SK-N-SH (cell line): Measurements from ENCODE around the gene ATG7. TPM values are rescaled to one million over a fixed set of nuclear protein-coding genes. Genes with fewer than 3 reads are reported as not detected.
A peak's percentile ranks its signal among the peaks of the same experiment; 100 is the strongest.

Experiments used
- CTCF ChIA-PET: fragments of 300-600, 350-600 bp; formaldehyde crosslinking; extraction: SDS; loops from one replicate; lab custom pipeline; 2021; lab: Yijun Ruan, JAX
- POLR2A ChIA-PET: fragments of 350-600 bp; sonication (Branson Sonifier 250); formaldehyde crosslinking; extraction: SDS; loops from one replicate; lab custom pipeline; 2020; ENCODE audit warnings: antibody characterized with exemption, inconsistent platforms; lab: Yijun Ruan, JAX
- DNase-seq: peaks from one replicate; pipeline ENCODE4 v3.0.0; 2012
- H2AFZ ChIP-seq: fragments of 200-600 bp; sonication (generic); 2 replicates; pipeline ENCODE4 v1.8.1; 2016; ENCODE audit warnings: antibody characterized with exemption, mild to moderate bottlenecking, low read depth
- H3F3A ChIP-seq: fragments of 200-600 bp; sonication (generic); replicated peaks from 2 replicates; pipeline ENCODE3; 2016; ENCODE audit warnings: antibody characterized with exemption, mild to moderate bottlenecking; ENCODE audit not compliant: insufficient read depth
- H3K27ac ChIP-seq, 2 experiments: fragments of 200-500 bp in 1 of 2; fragments of 200-600 bp in 1 of 2; sonication (Bioruptor generic) in 1 of 2; sonication (generic), shearing (Covaris generic) in 1 of 2; 2 replicates each; pipeline versions ENCODE4 v1.5.1 to v1.6.1; 2014 to 2016; ENCODE audit warnings: low read depth in 2 of 2, inconsistent platforms in 1 of 2, low read length in 1 of 2, mild to moderate bottlenecking in 1 of 2, mixed read lengths in 1 of 2
- H3K27me3 ChIP-seq: fragments of 200-600 bp; sonication (generic), shearing (Covaris generic); 2 replicates; pipeline ENCODE4 v1.6.1; 2016; ENCODE audit warnings: mixed run types; ENCODE audit not compliant: insufficient read depth
- H3K36me3 ChIP-seq, 2 experiments: fragments of 200-500 bp in 1 of 2; fragments of 200-600 bp in 1 of 2; sonication (Bioruptor generic) in 1 of 2; sonication (generic) in 1 of 2; replicated peaks in 1 of 2; 2 replicates each; pipeline versions ENCODE3 to v1.5.1; 2014 to 2016; ENCODE audit warnings: low read length in 1 of 2, mild to moderate bottlenecking in 1 of 2; ENCODE audit not compliant: insufficient read depth in 2 of 2, control insufficient read depth in 1 of 2
- H3K4me1 ChIP-seq, 2 experiments: fragments of 200-500 bp in 1 of 2; fragments of 200-600 bp in 1 of 2; sonication (Bioruptor generic) in 1 of 2; sonication (generic), shearing (Covaris generic) in 1 of 2; 2 replicates each; pipeline versions ENCODE4 v1.5.1 to v1.6.1; 2014 to 2016; ENCODE audit warnings: low read depth in 1 of 2, low read length in 1 of 2, mixed run types in 1 of 2; ENCODE audit not compliant: insufficient read depth in 2 of 2, control insufficient read depth in 1 of 2
- H3K4me2 ChIP-seq: fragments of 200-600 bp; sonication (generic), shearing (Covaris generic); 2 replicates; pipeline ENCODE4 v1.6.1; 2017; ENCODE audit warnings: mixed run types
- H3K4me3 ChIP-seq, 2 experiments: fragments of 200-500 bp in 1 of 2; fragments of 200-600 bp in 1 of 2; sonication (Bioruptor generic) in 1 of 2; sonication (generic), shearing (Covaris generic) in 1 of 2; 2 replicates each; pipeline versions ENCODE4 v1.5.1 to v1.8.1; 2014 to 2016; ENCODE audit warnings: low read depth in 2 of 2, inconsistent platforms in 1 of 2, low read length in 1 of 2, mild to moderate bottlenecking in 1 of 2, mixed read lengths in 1 of 2, moderate library complexity in 1 of 2
- H3K79me2 ChIP-seq: fragments of 200-600 bp; sonication (generic); 2 replicates; pipeline ENCODE4 v1.8.1; 2017; ENCODE audit warnings: mild to moderate bottlenecking; ENCODE audit not compliant: insufficient read depth
- H3K9ac ChIP-seq: fragments of 200-600 bp; sonication (generic); 2 replicates; pipeline ENCODE4 v1.6.1; 2017; ENCODE audit warnings: mixed run types
- H3K9me2 ChIP-seq: fragments of 200-600 bp; sonication (generic); 2 replicates; pipeline ENCODE4 v1.6.1; 2017; ENCODE audit warnings: mixed run types
- H3K9me3 ChIP-seq: fragments of 200-600 bp; sonication (generic); 2 replicates; pipeline ENCODE4 v1.6.1; 2017; ENCODE audit warnings: mixed run types, mild to moderate bottlenecking, moderate library complexity
- H4K20me1 ChIP-seq: fragments of 200-600 bp; sonication (generic); 2 replicates; pipeline ENCODE4 v1.6.1; 2017; ENCODE audit warnings: mild to moderate bottlenecking, mixed run types; ENCODE audit not compliant: insufficient read depth
- CHD2 ChIP-seq: fragments of 150-350 bp; IDR thresholded peaks from 2 replicates; pipeline ENCODE4 v1.6.1; 2018; ENCODE audit warnings: low read length; ENCODE audit not compliant: partially characterized antibody
- ELF1 ChIP-seq: IDR thresholded peaks from 2 replicates; pipeline ENCODE4 v1.4.0; 2012
- FOXJ3 ChIP-seq: sonication (generic); formaldehyde crosslinking; IDR thresholded peaks from 2 replicates; pipeline ENCODE4 v1.5.1; 2020; ENCODE audit warnings: mild to moderate bottlenecking, missing genetic modification reagents
- IRF3 ChIP-seq: fragments of 150-350 bp; IDR thresholded peaks from 2 replicates; pipeline ENCODE4 v1.6.1; 2016; ENCODE audit warnings: mild to moderate bottlenecking, low read depth, low read length
- PBX3 ChIP-seq: IDR thresholded peaks from 2 replicates; pipeline ENCODE4; 2012
- POLR2AphosphoS5 ChIP-seq: IDR thresholded peaks from 2 replicates; pipeline ENCODE4 v1.6.1; 2012; ENCODE audit warnings: low read depth, low read length
- REST ChIP-seq: IDR thresholded peaks from 2 replicates; pipeline ENCODE4 v1.6.1; 2012; ENCODE audit warnings: mild to moderate bottlenecking, low read depth, low read length, moderate library complexity
- USF2 ChIP-seq: fragments of 150-350 bp; IDR thresholded peaks from 2 replicates; pipeline ENCODE4 v1.6.1; 2017; ENCODE audit warnings: antibody characterized with exemption, low read length, low read depth, borderline replicate concordance
- YY1 ChIP-seq: IDR thresholded peaks from 2 replicates; pipeline ENCODE4 v1.4.0; 2012; ENCODE audit warnings: low read depth, mild to moderate bottlenecking
- ZBTB33 ChIP-seq: IDR thresholded peaks from 2 replicates; pipeline ENCODE4 v1.4.0; 2012; ENCODE audit warnings: low read depth, borderline replicate concordance
- WGBS: methylation state at CpG from one replicate; pipeline ENCODE4 v1.1.6; 2017; ENCODE audit warnings: low lambda C conversion rate; 5-methylcytosine and 5-hydroxymethylcytosine counted together
- polyA plus RNA-seq, 3 experiments: library from polyadenylated mRNA; depleted of rRNA; stranded (reverse); fragments of >200 nt; gene quantifications; 2 replicates each; pipeline ENCODE4 v1.2.3, GENCODE V29; 2012

Gene ATG7
- polyA plus RNA-seq, 1 of the 3 experiments (the other 2 are of a cell fraction) = 29.5 TPM

GRCh38 chr3:11452312-11452711 lies 180.1 kb downstream of the ATG7 start:
- no peak for DNase-seq
- Histone ChIP-seq H3K36me3 (peaks cover 0 to 3% of the 10 kb centered on the region in 2 experiments), H3K4me3 (no peak overlapping the region), H3K79me2 (no peaks in the 10 kb centered on the region), H3K9ac (no peak overlapping the region), H3K4me1 (peaks cover 0 to 18% of the 10 kb centered on the region in 2 experiments; a peak in 3 of 4 replicates), H2AFZ (no peak overlapping the region), H3K9me3 (no peaks in the 10 kb centered on the region), H3K4me2 (no peak overlapping the region), H3K27ac (peak overlapping the region in 1 of 2 experiments; percentile 90; a peak in 1 of 4 replicates), H3K9me2 (no peaks in the 10 kb centered on the region), H4K20me1 (no peaks in the 10 kb centered on the region), H3F3A (peaks cover 15% of the 10 kb centered on the region), H3K27me3 (no peaks in the 10 kb centered on the region)
- TF ChIP-seq PBX3 (no peak), REST (no peak), ELF1 (no peak), POLR2AphosphoS5 (no peak), FOXJ3 (CRISPR knock-in tag) (no peak), ZBTB33 (no peak), IRF3 (no peak), CHD2 (no peak), YY1 (no peak), USF2 (no peak)
- 96% methylated on average over 5 of the region's 5 CpGs for WGBS
- ChIA-PET CTCF (no interaction called here), POLR2A (no interaction called here)
